GM12891 (cell line): ENCODE measurements around the gene HUNK.

Experiments used
- POLR2A ChIP-seq: IDR thresholded peaks from 2 replicates; pipeline ENCODE4 v1.6.1; 2011; ENCODE audit warnings: low read depth, low read length, control low read depth
- POLR2AphosphoS5 ChIP-seq: IDR thresholded peaks from 2 replicates; pipeline ENCODE4 v1.6.1; 2011; ENCODE audit warnings: low read depth, low read length, control low read depth
- POU2F2 ChIP-seq: IDR thresholded peaks from 2 replicates; pipeline ENCODE4 v1.6.1; 2011; ENCODE audit warnings: low read depth, mild to moderate bottlenecking, control low read depth, low read length, moderate library complexity
- SPI1 ChIP-seq: IDR thresholded peaks from 2 replicates; pipeline ENCODE4 v1.6.1; 2011; ENCODE audit warnings: low read depth, low read length, control low read depth
- TAF1 ChIP-seq: IDR thresholded peaks from 2 replicates; pipeline ENCODE4 v1.6.1; 2011; ENCODE audit warnings: low read depth, low read length, control low read depth

GRCh38 chr21:31920275-31920674 lies 47.5 kb downstream of the HUNK start:
- TF ChIP-seq TAF1 (no peak), POLR2A (no peak), SPI1 (no peak), POLR2AphosphoS5 (no peak), POU2F2 (no peak)
